Sigmoid colon (tissue), 4 donors: ENCODE data around the gene ZNF837.

Experiments used
- CTCF ChIP-seq, 4 experiments: fragments of 450-650 bp in 3 of 4; fragments of 200-600 bp in 1 of 4; IDR thresholded peaks; one replicate each; pipeline ENCODE4 v1.5.1; 2016 to 2019; ENCODE audit warnings: antibody characterized with exemption in 4 of 4, mild to moderate bottlenecking in 3 of 4, moderate library complexity in 2 of 4
- EP300 ChIP-seq, 4 donors: sonication (generic); formaldehyde crosslinking; IDR thresholded peaks; one replicate each; pipeline ENCODE4 v1.6.1; 2017; ENCODE audit warnings: antibody characterized with exemption in 4 of 4
- POLR2A ChIP-seq, 2 donors: fragments of 450-650 bp; IDR thresholded peaks; one replicate each; pipeline ENCODE4 v1.6.1; 2016; ENCODE audit warnings: antibody characterized with exemption in 2 of 2, mild to moderate bottlenecking in 2 of 2, moderate library complexity in 2 of 2
- POLR2AphosphoS5 ChIP-seq, 4 donors: sonication (generic); formaldehyde crosslinking; IDR thresholded peaks; one replicate each; pipeline ENCODE4 v1.6.1; 2017; ENCODE audit warnings: antibody characterized with exemption in 4 of 4

GRCh38 chr19:58346961-58347929 lies 33.6 kb downstream of the ZNF837 start:
- TF ChIP-seq POLR2A (IDR thresholded peaks at IDR 0.05) (no peak), CTCF (IDR thresholded peaks at IDR 0.05) (no peak), POLR2AphosphoS5 (IDR thresholded peaks at IDR 0.05) (peak in 3 of 4 donors; percentile 9 to 61 (median 56)), EP300 (IDR thresholded peaks at IDR 0.05) (no peak)
